GM21390 (cell line): ENCODE data around the gene GATA2.

Experiments used
- ATAC-seq: cut with Tn5 transposase; IDR thresholded peaks from one replicate; pipeline ENCODE4 v1.9.1; 2021; ENCODE audit not compliant: unreplicated experiment

GATA2 gene

GRCh38 chr3:128488991-128489673 lies 3.9 kb downstream of the GATA2 start:
- ATAC-seq = no peak

- ATAC-seq = no peak
Measured at GRCh38 chr3:128488636-128488990, 4.4 kb downstream of the GATA2 start.

GRCh38 chr3:128487813-128488635 lies 5.0 kb downstream of the GATA2 start:
- ATAC-seq = no peak

- no peak for ATAC-seq
Measured at GRCh38 chr3:128487538-128487812, 5.5 kb downstream of the GATA2 start.

GRCh38 chr3:128486681-128487537 lies 6.1 kb downstream of the GATA2 start:
- no peak for ATAC-seq

- no peak for ATAC-seq
Measured at GRCh38 chr3:128486205-128486628, 6.8 kb downstream of the GATA2 start.

- no peak for ATAC-seq
Measured at GRCh38 chr3:128485282-128486204, 7.5 kb downstream of the GATA2 start.

- no peak for ATAC-seq
Measured at GRCh38 chr3:128484404-128485281, 8.4 kb downstream of the GATA2 start.

- no peak for ATAC-seq
Measured at GRCh38 chr3:128483657-128484403, 9.2 kb downstream of the GATA2 start.

- no peak for ATAC-seq
Measured at GRCh38 chr3:128482666-128483656, 10.0 kb downstream of the GATA2 start.

GRCh38 chr3:128482175-128482574 lies 10.8 kb downstream of the GATA2 start:
- ATAC-seq = no peak

GRCh38 chr3:128481438-128481942 lies 11.5 kb downstream of the GATA2 start:
- ATAC-seq = no peak

GRCh38 chr3:128480717-128481437 lies 12.1 kb downstream of the GATA2 start:
- no peak for ATAC-seq

- ATAC-seq = no peak
Measured at GRCh38 chr3:128480278-128480677, 12.7 kb downstream of the GATA2 start.

- ATAC-seq = no peak
Measured at GRCh38 chr3:128479558-128480086, 13.4 kb downstream of the GATA2 start.

GRCh38 chr3:128478576-128479506 lies 14.2 kb downstream of the GATA2 start:
- ATAC-seq = no peak
